NCI-H1417 (cell line): ENCODE measurements around the gene IL22.

Experiments
- DNase-seq, 3 experiments: peaks; one replicate each; lab custom pipeline; 2025; lab: John Stamatoyannopoulos, UW

Gene IL22

DNA sequence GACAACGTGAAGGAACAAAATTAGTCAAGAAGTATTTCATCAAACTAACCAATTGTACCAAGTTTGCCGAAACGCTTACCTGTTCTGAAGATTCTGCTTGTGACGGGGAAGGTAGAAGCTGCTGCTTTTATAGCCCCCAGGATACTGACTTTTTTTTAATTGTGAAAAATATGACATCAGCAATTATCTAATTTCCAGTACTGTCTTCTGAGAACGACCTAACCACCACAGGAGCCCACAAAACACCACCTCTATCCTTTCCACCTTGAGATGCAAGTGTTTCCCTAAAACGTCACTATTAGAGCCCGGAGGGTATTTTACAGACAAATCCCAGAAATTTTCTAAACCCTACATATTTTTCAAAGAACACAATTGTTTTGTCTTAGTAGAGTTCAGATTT lies at the start of gene IL22:
Gene IL22 (minus strand): TSS at position 101 of the 400 bp plus-strand sequence. CDS start 156 bp downstream, outside the sequence.
- no peak for DNase-seq

- DNase-seq = no peak
Observed at GRCh38 chr12:68297929-68298328, 44.5 kb upstream of the IL22 start.

- DNase-seq = no peak
Observed at GRCh38 chr12:68294251-68294650, 40.8 kb upstream of the IL22 start.

- no peak for DNase-seq
Observed at GRCh38 chr12:68293347-68293746, 39.9 kb upstream of the IL22 start.

GRCh38 chr12:68292151-68292943 lies 38.9 kb upstream of the IL22 start:
- DNase-seq = no peak

DNA sequence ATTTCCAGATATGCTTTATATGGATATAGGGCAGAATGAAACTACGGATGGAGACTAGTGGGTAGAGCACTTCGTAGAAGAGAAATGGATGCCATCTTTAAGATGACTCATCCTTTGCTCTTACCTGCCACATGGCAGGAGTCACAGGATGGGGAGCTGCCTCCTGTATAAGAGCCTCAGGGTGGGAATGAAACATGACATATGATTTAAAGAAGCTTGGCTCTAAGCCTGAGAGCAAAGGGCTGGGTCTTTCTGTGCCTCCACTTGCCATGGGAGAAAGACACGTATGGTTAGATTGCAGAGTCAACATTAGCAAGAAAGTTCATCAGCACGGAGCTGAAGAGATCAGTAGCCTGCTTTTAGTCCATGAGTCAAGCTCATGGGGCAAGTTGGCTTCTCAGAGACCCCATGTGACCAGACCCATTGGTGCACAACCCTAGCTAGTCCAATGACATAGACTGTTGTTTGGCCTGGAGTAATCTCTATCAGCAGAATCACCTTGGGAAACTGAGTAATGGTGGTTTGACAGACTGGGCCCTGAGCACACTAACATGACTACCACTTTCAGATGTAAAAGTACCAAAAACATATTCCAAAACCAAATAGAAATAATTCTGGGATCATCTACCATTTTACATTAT lies 38.1 kb upstream of the IL22 start:
- DNase-seq = no peak

DNA sequence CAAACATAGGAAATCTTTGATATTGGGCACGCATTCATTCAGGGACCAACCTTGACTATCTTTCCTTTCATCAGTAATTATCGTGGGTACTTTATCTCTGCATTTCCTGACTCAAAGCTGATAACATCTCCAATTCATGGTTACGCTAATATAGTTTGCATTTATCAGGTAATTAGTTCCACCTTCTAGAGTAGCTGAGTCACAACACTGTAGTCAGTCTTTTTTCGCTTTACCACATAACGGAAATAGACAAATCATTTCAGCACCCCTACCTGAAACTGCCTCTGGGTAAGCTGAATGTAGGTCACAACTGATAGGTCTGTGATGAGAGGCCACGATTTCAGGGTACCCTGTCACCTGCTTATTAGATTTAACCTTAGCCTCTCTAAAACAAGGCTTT lies 36.7 kb upstream of the IL22 start:
- DNase-seq = no peak

DNA sequence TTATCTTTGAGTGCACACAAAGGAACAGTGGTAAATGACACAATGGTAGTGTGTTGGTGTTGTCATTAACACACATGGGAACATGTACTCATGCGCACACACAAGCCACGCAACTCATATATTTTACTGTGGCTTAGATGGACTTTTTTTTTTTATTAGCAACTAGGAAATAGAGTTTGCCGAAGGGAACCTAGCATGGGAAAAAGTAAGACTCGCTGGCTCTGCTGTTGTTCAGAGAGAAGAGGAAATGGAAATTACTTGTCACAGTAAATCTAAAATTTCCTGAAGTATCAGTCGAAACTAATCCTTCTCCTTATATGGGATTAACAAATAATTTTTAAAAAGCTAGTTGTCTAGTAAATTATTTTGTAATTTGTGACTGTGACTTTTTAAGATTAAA lies 33.7 kb upstream of the IL22 start:
- no peak for DNase-seq

GRCh38 chr12:68286396-68286795 lies 33.0 kb upstream of the IL22 start:
- DNase-seq = no peak

DNA sequence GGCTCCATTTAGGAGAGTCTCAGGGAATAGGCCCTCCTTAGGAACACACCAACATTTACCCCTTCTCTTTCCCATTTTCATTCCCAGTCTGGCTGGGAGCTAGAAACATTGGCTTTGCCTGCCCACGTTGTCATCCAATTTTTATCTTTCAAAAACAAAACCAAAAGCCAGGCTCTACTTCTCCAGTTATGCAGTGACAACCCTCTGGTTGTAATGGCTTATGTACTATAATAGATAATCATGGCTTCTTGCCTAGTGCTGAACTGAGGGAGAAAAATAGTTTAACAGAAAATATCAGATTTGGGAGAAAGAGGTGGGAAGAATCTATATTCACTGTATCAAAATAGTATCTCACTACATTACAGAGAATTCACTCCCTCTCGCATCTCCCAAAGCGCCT lies 32.1 kb upstream of the IL22 start:
- no peak for DNase-seq

DNA sequence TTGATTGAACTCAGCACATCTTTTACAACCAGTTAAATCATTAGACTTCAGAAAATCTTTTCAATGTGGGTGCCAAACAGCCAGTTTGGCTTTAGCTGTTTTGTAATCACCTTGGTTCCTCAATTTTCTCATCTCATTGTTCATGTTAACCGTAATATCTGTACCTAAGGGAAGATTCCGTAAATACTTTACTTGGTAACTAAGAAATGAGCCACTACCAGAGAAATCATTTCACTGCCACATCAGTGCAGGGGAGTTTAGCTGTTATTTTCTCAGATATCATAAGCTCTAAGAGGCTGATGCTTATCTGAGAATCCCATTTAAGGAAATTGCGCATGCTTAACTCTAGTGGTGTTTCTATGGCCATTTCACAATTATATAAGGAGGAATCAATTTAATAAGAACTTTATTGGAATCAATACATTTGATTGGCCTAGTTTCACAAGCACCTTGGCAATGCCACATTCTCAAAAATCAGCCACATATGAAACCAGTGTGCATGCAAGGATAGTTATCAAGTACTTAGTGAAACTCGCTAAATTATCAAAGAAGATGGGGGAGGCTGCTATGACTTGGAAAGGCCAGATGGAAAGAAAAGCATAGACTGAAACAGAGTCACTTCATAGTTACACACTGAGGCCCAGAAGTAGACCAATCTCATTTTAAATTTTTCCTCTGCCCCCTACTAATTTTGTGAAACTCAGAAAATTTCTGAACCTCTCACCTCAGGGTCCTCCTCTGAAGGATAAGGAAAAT lies 28.1 kb upstream of the IL22 start:
- no peak for DNase-seq

GRCh38 chr12:68280240-68280639 lies 26.8 kb upstream of the IL22 start:
- no peak for DNase-seq

GRCh38 chr12:68279227-68280054 lies 26.0 kb upstream of the IL22 start:
- DNase-seq = no peak

DNA sequence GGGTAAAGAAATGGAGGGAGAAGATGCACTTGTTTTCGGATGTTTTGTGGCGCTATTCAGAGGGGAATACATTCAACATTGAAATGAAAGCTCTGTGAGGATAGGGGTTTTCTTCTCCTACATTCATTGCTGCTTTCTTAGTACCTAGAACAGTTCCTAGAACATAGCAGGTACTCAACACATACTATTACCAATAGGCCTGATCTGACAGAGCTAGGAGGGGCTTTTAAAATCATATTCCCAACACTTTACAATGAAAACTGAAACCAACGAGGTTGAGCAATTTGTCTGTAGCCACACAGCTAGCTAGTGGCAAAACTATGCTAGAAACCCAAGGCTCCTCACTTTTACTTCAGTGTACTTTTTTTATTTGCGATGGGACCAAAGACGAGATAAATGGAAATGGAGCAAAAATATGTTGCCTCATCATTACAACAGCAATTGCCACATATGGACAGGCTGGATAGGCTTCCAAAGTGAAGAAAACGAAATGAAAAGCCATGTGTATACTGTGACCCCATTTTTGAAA lies 23.1 kb upstream of the IL22 start:
- no peak for DNase-seq

DNA sequence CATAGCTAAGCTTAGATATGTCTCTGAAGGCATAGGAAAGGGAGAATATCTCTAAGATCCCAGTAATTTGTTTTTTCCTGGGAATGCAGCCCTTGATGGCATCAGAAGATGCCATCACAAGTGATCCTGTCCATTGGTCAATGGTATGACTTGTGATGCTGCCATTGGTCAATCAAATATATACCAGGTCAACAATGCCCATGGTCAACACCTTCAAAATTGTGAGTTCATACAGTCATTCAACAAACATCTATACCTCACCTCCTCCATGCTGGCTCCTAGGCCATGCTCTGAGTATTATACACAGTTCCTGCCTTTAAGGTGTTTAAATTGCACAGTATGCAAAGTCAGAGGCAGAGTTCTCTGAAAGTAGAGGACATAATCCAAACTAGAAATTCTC lies 19.3 kb upstream of the IL22 start:
- no peak for DNase-seq

DNA sequence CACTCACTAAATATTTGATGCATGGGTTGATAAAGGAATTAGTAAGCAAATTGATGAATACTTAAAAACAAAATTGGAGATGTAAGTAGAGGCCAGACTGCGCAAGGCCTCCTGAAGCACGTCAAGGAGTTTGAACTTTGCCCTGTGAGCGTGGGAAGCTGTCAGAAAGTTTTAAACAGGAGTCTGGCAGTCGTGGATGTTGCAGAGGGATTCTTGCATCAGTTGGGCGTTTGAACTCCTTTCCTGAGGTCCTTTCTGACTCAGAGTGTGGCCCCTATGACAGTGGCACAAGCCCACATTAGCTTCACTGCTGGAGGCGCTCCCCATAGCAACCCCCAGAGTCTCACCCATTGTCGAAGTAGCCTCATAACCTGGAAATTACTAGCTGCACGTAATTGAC lies 17.9 kb upstream of the IL22 start:
- no peak for DNase-seq

GRCh38 chr12:68270358-68270757 lies 17.0 kb upstream of the IL22 start:
- DNase-seq = no peak

- DNase-seq = no peak
Observed at GRCh38 chr12:68269779-68270178, 16.4 kb upstream of the IL22 start.

- no peak for DNase-seq
Observed at GRCh38 chr12:68268967-68269366, 15.6 kb upstream of the IL22 start.

DNA sequence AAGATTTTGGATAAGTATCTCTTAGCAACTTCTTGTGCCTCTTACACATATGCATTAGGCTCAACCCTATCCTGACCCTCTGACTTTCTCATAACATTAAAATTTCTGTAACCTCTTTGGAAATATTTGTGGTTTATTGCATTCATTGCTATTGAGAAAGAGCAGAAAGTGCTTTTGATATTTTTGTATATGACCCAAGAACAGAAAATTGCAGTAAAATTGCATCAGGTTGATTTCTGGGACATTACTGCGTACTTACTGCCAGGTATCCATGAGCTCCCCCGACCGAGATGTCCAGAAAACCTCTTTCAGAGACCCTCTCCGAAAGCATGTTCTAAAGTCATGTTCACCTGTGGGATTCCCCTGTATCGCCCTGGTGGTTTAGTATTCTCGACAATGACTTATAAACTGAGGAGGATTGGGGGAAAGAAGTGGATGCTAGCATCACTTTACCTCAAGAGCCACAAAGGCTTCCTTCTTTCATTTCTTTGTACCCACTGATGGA lies 14.5 kb upstream of the IL22 start:
- no peak for DNase-seq

DNA sequence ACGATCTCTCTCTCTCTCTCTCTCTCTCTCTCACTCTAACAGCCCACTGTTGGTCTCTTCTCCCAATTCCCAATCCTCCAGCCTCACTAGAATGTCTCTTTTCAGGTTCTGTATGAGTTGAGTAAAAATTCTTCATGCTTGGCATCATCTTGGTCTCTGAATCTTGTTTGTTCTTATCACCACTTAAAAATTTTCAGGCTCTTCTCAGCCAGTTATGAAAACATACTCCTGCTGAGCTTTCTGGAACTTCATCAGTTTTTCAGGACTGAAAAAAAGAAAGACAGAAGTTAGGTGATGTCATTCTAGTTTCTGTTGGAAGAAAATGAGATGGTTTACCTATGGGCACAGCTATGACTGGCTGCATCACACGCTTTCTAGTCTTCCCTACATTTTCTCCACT lies 11.5 kb upstream of the IL22 start:
- DNase-seq = no peak
